Measurements from ENCODE around the gene CYFIP1.

GRCh38 chr15:22878103-22878502, 102.1 kb downstream of the CYFIP1 start:
- TF ChIP-seq POLR2A (IDR thresholded peaks at IDR 0.05) (no peak), POLR2AphosphoS5 (IDR thresholded peaks at IDR 0.05) (no peak), CTCF (IDR thresholded peaks at IDR 0.05) (no peak), EP300 (IDR thresholded peaks at IDR 0.05) (no peak)

All from sigmoid colon (tissue), 4 donors.